Activated CD8-positive, alpha-beta T cell treated with anti-CD3 and anti-CD28 coated beads for 36 hours (primary cell): ENCODE data around the gene ZNF536. TPM values are rescaled to one million over a fixed set of nuclear protein-coding genes. Genes with fewer than 3 reads are reported as not detected.

Source experiments
- ATAC-seq: fragments of 200-7000 bp; cut with Tn5 transposase; one replicate; pipeline ENCODE4 v1.10.0; 2021; ENCODE audit warnings: mild to moderate bottlenecking, moderate library complexity
- CTCF ChIA-PET: fragments of 350-600 bp; sonication (Branson Sonifier 250); formaldehyde crosslinking; loops from one replicate; lab custom pipeline; 2021; ENCODE audit warnings: antibody characterized with exemption; lab: Charles Lee
- POLR2A ChIA-PET: fragments of 350-600 bp; sonication (Branson Sonifier 250); formaldehyde crosslinking; loops from one replicate; lab custom pipeline; 2021; ENCODE audit warnings: antibody characterized with exemption; lab: Charles Lee
- DNase-seq: peaks from one replicate; pipeline ENCODE4 v3.0.0-alpha.2; 2020
- H3K27ac Mint-ChIP-seq: one replicate; pipeline ENCODE4 v1.8.0; 2021; ENCODE audit warnings: mild to moderate bottlenecking, mixed read lengths
- H3K27me3 Mint-ChIP-seq: one replicate; pipeline ENCODE4 v1.8.0; 2021; ENCODE audit warnings: mixed read lengths
- H3K36me3 Mint-ChIP-seq: one replicate; pipeline ENCODE4 v1.8.0; 2021; ENCODE audit warnings: low read depth, mixed read lengths
- H3K4me1 Mint-ChIP-seq: one replicate; pipeline ENCODE4 v1.8.0; 2021; ENCODE audit warnings: low read depth, mixed read lengths
- H3K4me3 Mint-ChIP-seq: one replicate; pipeline ENCODE4 v1.8.0; 2021; ENCODE audit warnings: mild to moderate bottlenecking, moderate library complexity, mixed read lengths
- H3K9me3 Mint-ChIP-seq: one replicate; pipeline ENCODE4 v1.8.0; 2021; ENCODE audit warnings: mixed read lengths
- intact Hi-C: fragments of 100-400 bp; cut with micrococcal nuclease; formaldehyde crosslinking; loops from one replicate; pipeline ENCODE4 v1.10.0; 2022
- total RNA-seq, 2 experiments: library from RNA; stranded (reverse); gene quantifications; one replicate each; pipeline ENCODE4 v1.2.3, GENCODE V29; 2021
- TF ChIP-seq, protein P1 (sequence below): fragments of 200-600 bp; IDR thresholded peaks from one replicate; pipeline ENCODE4 v1.8.0; 2022; ENCODE audit warnings: antibody characterized with exemption, mild to moderate bottlenecking

The ZNF536 gene
- total RNA-seq, 2 experiments from 2014 or later: not detected

DNA sequence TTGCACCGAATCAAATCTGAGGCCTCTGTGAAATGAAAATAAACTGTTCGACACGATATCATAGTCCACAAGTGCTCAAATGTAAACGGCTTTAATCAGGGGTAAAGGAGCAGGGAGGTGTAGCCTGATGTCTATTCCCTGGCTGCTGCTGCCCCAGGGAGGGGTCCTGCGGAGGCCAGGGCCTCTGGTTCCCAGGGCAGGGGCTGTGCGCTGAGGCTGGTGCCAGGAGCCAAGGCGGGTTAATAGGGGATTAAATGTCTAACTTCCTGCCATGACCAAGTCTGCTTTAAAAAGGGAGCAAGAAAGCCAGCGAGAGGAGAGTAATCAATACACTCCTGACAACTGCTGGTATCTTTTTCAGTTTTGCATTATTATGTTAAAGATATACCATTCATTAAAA, 59.4 kb downstream of the ZNF536 start:
- CTCF ChIA-PET: no interaction called here
- TF ChIP-seq, protein P1, sequence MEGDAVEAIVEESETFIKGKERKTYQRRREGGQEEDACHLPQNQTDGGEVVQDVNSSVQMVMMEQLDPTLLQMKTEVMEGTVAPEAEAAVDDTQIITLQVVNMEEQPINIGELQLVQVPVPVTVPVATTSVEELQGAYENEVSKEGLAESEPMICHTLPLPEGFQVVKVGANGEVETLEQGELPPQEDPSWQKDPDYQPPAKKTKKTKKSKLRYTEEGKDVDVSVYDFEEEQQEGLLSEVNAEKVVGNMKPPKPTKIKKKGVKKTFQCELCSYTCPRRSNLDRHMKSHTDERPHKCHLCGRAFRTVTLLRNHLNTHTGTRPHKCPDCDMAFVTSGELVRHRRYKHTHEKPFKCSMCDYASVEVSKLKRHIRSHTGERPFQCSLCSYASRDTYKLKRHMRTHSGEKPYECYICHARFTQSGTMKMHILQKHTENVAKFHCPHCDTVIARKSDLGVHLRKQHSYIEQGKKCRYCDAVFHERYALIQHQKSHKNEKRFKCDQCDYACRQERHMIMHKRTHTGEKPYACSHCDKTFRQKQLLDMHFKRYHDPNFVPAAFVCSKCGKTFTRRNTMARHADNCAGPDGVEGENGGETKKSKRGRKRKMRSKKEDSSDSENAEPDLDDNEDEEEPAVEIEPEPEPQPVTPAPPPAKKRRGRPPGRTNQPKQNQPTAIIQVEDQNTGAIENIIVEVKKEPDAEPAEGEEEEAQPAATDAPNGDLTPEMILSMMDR: no peak
- Mint-ChIP-seq H3K27ac (no peak overlapping the region), H3K9me3 (peaks cover 2% of the 10 kb centered on the region), H3K36me3 (no peaks in the 10 kb centered on the region), H3K4me1 (no peaks in the 10 kb centered on the region), H3K27me3 (peaks cover 6% of the 10 kb centered on the region), H3K4me3 (no peak overlapping the region)
- POLR2A ChIA-PET: no interaction called here
- no peak for DNase-seq
- no peak for ATAC-seq
- intact Hi-C loops: no loop called here

DNA sequence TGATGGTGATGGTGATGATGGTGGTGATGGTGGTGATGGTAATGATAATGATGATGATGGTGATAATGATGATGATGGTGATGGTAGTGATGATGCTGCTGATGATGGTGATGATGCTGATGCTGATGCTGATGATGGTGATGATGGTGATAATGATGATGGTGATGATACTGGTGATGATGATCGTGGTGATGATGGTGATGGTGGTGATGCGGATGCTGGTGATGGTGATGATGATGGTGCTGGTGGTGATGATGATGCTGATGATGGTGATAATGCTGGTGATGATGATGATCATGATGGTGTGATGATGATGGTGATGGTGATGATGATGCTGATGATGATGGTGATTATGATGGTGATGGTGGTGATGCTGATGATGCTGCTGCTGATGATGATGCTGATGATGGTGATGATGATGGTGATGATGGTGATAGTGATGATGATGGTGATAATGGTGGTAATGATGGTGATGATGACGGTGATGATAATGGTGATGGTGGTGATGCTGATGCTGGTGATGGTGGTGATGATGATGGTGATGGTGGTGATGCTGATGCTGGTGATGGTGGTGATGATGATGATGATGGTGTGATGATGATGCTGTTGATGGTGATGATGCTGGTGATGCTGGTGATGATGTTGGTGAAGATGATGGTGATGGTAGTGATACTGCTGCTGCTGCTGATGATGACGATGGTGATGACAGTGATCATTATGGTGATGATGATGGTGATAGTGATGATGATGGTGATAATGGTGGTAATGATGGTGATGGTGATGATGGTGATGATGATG, 62.8 kb downstream of the ZNF536 start:
- Mint-ChIP-seq H3K27ac (no peak overlapping the region), H3K27me3 (no peaks in the 10 kb centered on the region), H3K9me3 (peaks cover 2% of the 10 kb centered on the region), H3K4me1 (no peaks in the 10 kb centered on the region), H3K4me3 (no peak overlapping the region), H3K36me3 (no peaks in the 10 kb centered on the region)
- ATAC-seq: no peak
- ChIA-PET CTCF (no interaction called here), POLR2A (no interaction called here)
- intact Hi-C loops: no loop called here
- no peak for DNase-seq
- TF ChIP-seq, protein P1: no peak

DNA sequence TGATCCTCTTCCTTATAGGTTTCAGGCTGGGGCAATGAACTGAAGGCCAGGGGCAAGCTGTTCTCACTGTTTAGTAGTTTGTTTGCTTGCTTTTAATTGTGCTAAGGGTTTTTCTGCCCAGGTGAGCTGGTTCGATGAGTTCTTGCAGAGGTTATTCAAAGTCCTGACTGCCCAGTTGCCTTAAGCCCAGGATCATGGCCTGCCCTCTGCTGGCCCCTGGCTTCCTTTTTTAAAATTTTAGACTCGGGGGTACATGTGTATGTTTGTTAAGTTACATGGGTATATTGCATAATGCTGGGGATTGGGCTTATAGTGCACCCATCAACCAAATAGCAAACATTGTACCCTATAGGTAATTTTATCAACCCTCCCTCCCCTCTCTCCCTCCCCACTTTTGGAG, 65.7 kb downstream of the ZNF536 start:
- POLR2A ChIA-PET: no interaction called here

DNA sequence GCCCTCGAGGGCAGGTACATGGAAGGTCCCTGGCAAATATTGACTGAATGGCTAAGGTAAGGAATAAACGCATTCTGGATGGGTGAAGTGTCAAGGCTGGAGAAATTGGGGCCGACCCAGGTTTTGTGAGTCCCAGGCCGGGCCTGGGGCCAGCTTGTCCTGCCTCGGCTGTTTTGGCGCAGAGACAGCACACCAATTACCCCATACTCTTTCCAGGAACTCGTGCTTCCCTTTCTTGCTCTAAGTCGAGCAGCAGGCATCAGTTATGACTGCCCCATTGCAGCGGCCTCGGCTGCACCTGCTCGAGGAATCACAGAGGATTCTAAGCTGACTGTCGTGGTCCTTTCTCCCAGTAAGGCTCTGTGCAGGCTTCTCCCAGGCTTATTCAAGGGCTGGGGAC, 67.1 kb downstream of the ZNF536 start:
- no peaks in the 10 kb centered on the region for H3K27me3 Mint-ChIP-seq
- peaks cover 2% of the 10 kb centered on the region for H3K9me3 Mint-ChIP-seq
- no peak overlapping the region for H3K27ac Mint-ChIP-seq
- DNase-seq (no peak), ATAC-seq (no peak)
- H3K36me3 Mint-ChIP-seq: no peaks in the 10 kb centered on the region
- TF ChIP-seq, protein P1: no peak
- H3K4me1 Mint-ChIP-seq: no peaks in the 10 kb centered on the region
- ChIA-PET CTCF (no interaction called here), POLR2A (no interaction called here)
- intact Hi-C loops: no loop called here
- H3K4me3 Mint-ChIP-seq: no peak overlapping the region

More for the DNA sequence above, 65.7 kb downstream of the ZNF536 start:
- DNase-seq (no peak), ATAC-seq (no peak)
- TF ChIP-seq, protein P1: no peak
- Mint-ChIP-seq H3K9me3 (peaks cover 2% of the 10 kb centered on the region), H3K27ac (no peak overlapping the region), H3K36me3 (no peaks in the 10 kb centered on the region), H3K27me3 (no peaks in the 10 kb centered on the region), H3K4me3 (no peak overlapping the region), H3K4me1 (no peaks in the 10 kb centered on the region)
- intact Hi-C loops: no loop called here
- CTCF ChIA-PET: no interaction called here

DNA sequence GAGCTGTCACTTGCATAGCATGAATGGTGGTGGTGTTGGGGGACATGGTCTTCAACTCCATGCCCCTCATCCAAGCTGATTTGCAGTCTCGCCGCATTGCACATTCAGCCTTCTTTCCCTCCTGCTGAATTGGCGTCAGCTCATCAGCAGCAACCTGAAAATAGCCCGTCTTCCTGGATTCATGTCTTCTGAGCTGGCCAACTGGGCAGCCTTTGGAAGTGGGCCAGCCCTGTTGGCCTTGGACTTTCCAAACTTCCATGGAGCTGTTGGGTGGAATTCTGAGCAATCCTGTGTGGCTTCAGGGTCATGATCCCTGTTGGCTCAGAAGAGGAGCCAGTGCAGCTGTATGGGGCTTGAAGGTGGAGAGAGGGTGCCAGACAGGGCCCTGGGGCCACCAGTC, 68.8 kb downstream of the ZNF536 start:
- intact Hi-C loops: no loop called here
- Mint-ChIP-seq H3K9me3 (peaks cover 2% of the 10 kb centered on the region), H3K4me3 (no peak overlapping the region), H3K27ac (no peak overlapping the region), H3K27me3 (no peaks in the 10 kb centered on the region), H3K36me3 (no peaks in the 10 kb centered on the region), H3K4me1 (no peaks in the 10 kb centered on the region)
- POLR2A ChIA-PET: no interaction called here
- CTCF ChIA-PET: no interaction called here
- no peak for ATAC-seq
- DNase-seq: no peak
- TF ChIP-seq, protein P1: no peak
